Erythroblast (primary cell): Measurements from ENCODE around the gene MARVELD3.

Experiments
- DNase-seq, 2 experiments: peaks; one replicate each; lab custom pipeline; 2025; lab: John Stamatoyannopoulos, UW
- GATA1 ChIP-seq: IDR thresholded peaks from 2 replicates; pipeline ENCODE4 v1.6.1; 2011; ENCODE audit warnings: low read depth, mild to moderate bottlenecking, control low read depth, low read length, moderate library complexity
- POLR2A ChIP-seq: IDR thresholded peaks from 2 replicates; pipeline ENCODE4 v1.6.1; 2011; ENCODE audit warnings: mild to moderate bottlenecking, low read length

Gene MARVELD3

DNA sequence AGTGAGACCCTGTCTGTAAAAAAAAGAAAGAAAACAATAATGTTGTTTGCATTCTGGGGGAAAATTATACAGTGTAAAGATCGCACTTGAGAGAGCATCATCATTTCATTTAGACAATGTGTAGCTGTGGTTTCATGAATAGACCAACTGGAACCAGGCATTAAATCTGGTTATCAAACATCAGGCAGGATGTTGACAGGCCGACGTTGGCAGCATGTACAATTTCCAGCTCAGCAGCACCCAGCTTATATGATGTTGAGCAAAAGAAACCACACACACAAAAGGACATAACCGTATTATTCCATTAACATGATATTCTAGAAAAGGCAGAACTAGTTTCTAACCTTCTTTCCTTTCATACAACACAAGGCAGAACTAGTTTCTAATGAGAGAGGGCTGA lies 5.8 kb downstream of the MARVELD3 start:
- DNase-seq: no peak
- no peak for TF ChIP-seq GATA1
- no peak for TF ChIP-seq POLR2A

DNA sequence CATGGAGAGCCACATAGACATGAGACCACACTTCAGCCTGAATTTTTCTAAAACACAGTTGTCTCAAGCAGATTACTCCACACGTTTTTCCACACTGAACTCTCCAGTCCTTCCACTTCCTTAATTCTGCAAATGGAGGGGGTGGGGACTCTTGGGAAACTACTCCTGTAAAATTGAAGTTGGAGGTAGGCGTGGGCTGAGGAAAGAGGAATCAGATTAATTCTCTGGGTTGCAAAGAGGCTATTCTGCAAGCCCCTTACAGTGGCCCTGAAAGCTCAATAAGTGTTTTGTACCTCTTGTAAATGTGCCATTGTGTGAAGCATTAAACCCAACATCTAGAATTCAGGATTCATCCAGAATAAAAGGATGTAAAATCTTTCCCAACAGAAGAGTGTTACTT lies 9.6 kb downstream of the MARVELD3 start:
- DNase-seq: no peak
- TF ChIP-seq POLR2A (no peak), GATA1 (no peak)

GRCh38 chr16:71637398-71637797 lies 11.4 kb downstream of the MARVELD3 start:
- DNase-seq: no peak
- TF ChIP-seq GATA1 (no peak), POLR2A (no peak)

- TF ChIP-seq POLR2A (no peak), GATA1 (no peak)
- peak; percentile 36 to 47 for DNase-seq
These were observed 19.5 kb downstream of the MARVELD3 start for GRCh38 chr16:71645450-71645849.

DNA sequence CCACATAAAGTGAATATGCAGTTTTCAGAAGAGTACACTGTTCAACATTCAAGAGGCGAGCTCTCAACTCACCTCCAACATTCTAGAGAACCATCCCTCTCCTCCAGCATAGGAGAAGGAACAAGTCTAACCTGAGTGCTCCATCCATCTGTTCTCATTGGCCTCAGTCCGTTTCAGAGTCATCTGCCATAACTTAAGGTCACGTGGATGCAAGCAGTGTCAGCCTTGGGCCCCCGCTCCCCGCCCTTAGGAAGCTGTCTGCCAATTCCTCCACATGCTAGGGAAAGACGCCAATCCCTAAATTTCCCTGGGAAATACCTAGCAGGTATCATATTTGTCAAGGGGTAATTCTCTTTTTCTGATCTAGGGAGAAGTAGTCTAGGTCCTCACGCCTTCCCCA lies 21.4 kb downstream of the MARVELD3 start:
- no peak for TF ChIP-seq GATA1
- no peak for TF ChIP-seq POLR2A
- no peak for DNase-seq

DNA sequence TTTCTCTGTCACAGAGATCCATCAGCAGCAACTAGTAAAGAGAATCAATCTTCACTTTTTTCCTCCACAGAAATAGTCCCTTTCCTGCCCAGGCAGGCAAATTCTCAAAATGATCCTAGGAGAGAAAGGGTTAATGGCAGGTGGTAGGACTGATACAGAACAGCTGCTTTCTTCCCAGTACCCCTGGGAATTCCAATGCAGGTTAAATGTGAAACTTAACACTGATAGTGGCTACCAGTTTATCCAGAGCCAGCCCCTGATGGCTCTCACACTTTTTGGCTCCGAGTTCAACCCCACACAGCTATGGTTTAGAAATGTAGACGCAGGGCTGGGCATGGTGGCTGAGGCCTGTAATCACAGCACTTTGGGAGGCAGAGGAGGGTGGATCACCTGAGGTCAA lies 22.2 kb downstream of the MARVELD3 start:
- TF ChIP-seq GATA1 (no peak), POLR2A (no peak)
- no peak for DNase-seq

GRCh38 chr16:71648921-71649320 lies 22.9 kb downstream of the MARVELD3 start:
- TF ChIP-seq GATA1 (no peak), POLR2A (no peak)
- DNase-seq: peak; percentile 16 to 28

- no peak for DNase-seq
- no peak for TF ChIP-seq GATA1
These were observed 23.7 kb downstream of the MARVELD3 start for GRCh38 chr16:71649704-71650103.

DNA sequence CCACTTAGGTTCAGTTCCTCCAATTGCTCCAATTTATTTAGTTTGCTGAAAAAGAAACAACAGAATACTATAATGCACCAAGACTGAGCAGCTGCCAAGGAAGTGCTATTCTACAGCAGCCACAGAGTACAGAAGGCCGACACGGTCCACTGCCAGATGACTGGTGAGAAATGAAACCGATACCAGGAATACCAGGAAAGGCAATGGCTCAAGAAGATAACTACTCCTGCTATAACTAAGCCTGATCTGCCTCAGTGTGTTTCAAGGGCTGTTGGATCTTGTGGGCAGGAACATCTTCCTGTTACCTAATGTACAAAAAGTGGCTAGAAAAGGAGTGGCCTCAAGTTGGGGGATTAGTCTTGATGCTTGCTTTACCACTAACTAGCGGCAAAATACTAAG lies 32.8 kb downstream of the MARVELD3 start:
- TF ChIP-seq POLR2A: no peak
- no peak for TF ChIP-seq GATA1
- no peak for DNase-seq

DNA sequence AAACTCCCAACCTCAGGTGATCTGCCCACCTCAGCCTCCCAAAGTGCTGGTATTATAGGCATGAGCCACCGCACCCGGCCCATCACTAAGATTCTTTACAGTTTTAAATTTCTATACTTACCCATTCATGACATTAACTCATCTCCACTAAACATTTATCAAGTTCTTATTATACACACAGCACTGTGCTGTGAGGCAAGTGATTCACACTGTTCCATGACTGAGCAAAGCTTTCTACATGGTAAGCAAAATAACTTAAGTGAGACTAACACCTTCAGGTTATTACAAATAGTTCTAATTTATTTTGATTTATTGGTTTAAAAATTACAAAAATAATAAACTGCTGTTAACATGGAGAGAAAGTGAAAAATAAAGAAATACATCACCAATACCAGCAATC lies 33.5 kb downstream of the MARVELD3 start:
- TF ChIP-seq POLR2A: no peak
- no peak for TF ChIP-seq GATA1
- no peak for DNase-seq

DNA sequence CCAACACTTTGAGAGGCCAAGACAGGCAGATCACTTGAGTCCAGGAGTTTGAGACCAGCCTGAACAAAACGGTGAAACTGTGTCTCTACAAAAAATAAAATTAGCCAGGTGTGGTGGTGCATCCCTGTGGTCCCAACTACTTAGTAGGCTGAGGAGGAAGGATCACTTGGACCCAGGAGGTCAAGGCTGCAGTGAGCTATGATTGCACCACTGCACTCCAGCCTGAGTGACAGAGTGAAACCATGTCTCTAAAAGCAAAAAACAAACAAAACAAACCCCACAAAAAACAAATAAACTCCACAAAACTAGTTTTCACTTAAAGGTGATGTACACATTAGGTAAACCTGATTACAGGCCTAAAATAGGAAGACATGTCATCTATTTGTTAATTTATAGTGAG lies 40.3 kb downstream of the MARVELD3 start:
- TF ChIP-seq GATA1: no peak
- TF ChIP-seq POLR2A: no peak
- DNase-seq: no peak

- no peak for TF ChIP-seq GATA1
- TF ChIP-seq POLR2A: no peak
- no peak for DNase-seq
These were observed 41.1 kb downstream of the MARVELD3 start for GRCh38 chr16:71666928-71667707.

DNA sequence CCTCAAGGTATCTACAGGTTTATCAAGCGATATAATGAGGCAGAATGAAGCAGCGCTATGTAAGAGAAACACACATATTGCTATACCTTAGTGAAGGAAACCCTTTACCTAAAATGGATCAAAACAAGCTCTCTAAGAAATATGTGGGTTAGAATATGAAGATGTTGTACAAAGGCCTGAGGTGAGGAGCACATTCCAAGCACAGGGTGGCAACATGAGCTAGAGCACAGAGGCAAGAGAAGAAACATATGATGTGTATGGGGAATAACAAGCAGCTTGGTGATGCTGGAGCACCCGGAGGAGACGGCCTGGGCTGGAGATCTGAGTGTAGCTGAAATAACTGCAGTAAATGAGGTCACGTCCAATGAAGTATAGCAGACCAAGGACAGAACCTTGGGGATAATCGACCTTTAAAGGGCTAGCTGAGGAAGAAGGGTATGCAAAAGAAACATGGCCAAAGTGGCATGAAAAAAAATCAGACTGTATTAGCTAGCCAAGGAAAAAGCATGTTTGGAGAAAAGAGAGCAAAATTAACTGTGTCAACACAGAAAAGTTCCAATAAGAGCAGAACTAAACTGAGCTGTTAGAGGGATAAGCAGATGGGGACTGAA lies 44.0 kb downstream of the MARVELD3 start:
- TF ChIP-seq GATA1: no peak
- no peak for TF ChIP-seq POLR2A
- no peak for DNase-seq

GRCh38 chr16:71670537-71670936 lies 44.6 kb downstream of the MARVELD3 start:
- DNase-seq: no peak
- TF ChIP-seq POLR2A: no peak
- TF ChIP-seq GATA1: no peak

DNA sequence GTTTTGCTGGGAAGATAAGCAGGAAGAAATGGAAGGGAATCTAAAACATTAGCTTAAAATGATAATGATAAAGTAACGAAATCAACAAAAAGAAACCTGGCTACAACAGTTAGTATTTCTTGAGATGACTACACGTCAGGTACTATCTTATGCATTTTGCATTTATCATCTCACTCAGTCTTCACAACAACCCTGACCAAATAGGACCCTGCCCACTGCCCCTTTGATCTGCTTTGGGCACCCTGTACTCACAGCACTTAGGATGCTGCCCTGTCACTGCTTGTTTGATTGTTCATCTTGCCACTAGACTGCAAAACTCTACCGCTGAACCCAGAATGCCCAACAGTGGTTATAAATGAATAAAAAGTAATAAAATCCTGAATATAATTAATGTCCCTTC lies 45.2 kb downstream of the MARVELD3 start:
- TF ChIP-seq GATA1 (no peak), POLR2A (no peak)

More for the DNA sequence above, 45.2 kb downstream of the MARVELD3 start:
- DNase-seq: no peak
